Measurements from ENCODE around the gene UACA.
"Not testable (repeated sequence)": the region's sequence is repeated elsewhere in the genome, so short reads cannot be mapped to it uniquely, and the experiment has no call there.

Gene UACA

DNA sequence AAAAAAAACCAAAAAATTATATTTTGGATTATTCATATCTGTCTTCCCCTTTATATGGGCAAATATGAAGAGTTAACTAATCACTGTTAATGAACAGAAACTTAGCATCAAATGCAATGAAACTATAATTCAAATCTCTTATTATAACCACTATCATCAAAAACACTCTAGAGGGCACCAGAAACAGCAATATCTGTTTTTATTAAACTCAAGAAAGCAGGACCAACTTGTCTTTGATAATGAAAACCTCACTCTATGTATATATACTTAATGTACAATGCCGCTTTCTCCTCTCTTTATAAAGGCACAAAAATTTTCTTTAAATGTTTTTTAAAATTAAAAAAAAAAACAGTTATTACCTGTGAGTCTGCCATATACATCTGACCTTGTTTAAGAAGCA, 92.7 kb downstream of the UACA start:
- H3K9me3 ChIP-seq, result no peaks in the 10 kb centered on the region
- H3K27me3 ChIP-seq (ENCODE audit: low read depth), result no peaks in the 10 kb centered on the region
- peaks cover 19% of the 10 kb centered on the region for H3K4me1 ChIP-seq
- peaks cover 29% of the 10 kb centered on the region for H3K36me3 ChIP-seq (replicated peaks)
- no peak overlapping the region for H3K4me3 ChIP-seq
- no peak for DNase-seq (ENCODE audit: low spot score in 2 of 2)
- in situ Hi-C loops (cut with MboI; ENCODE audit: low sequenced_read_pairs), result loop anchor here (10.0 kb wide), 1 partner anchor 54 kb away; no protein-coding TSS in a partner anchor

DNA sequence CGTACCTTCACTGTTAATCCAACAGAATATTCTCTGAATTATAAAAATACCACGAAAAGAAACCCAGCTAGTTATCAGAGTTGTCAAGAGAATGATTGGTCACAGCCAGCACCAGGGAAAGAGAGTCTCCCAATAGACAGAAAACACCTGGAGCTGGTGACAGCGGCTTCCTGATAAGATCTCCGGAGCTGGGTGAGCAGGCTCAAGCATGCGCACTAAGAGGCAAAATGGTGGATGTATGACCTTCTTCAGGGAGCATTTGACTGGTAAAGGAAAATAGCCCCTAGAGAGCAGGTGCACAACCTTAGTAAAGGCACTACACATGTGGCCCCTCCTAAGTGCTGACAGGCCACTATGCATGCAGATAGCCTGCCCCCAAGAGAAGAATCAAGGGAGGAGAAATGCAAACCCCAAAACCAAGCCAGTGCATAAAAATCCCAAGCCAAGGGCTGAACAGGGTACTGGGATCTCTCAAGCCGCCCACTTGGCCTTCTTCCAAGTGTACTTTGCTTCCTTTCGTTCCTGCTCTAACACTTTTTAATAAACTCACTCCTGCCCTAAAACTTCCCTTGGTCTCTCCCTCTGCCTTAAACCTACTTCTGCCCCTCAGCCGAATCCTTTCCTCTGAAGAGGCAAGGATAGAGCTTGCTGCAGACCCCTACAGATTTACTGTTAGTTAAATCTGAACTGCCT, 93.2 kb downstream of the UACA start:
- H3K36me3 ChIP-seq (replicated peaks), result peaks cover 25% of the 10 kb centered on the region
- no peaks in the 10 kb centered on the region for H3K27me3 ChIP-seq (ENCODE audit: low read depth)
- no peak overlapping the region for H3K4me3 ChIP-seq
- H3K9me3 ChIP-seq, result no peaks in the 10 kb centered on the region
- in situ Hi-C loops (cut with MboI; ENCODE audit: low sequenced_read_pairs), result loop anchor here (10.0 kb wide), 1 partner anchor 55 kb away; no protein-coding TSS in a partner anchor
- peaks cover 19% of the 10 kb centered on the region for H3K4me1 ChIP-seq
- no peak for DNase-seq (ENCODE audit: low spot score in 2 of 2)

DNA sequence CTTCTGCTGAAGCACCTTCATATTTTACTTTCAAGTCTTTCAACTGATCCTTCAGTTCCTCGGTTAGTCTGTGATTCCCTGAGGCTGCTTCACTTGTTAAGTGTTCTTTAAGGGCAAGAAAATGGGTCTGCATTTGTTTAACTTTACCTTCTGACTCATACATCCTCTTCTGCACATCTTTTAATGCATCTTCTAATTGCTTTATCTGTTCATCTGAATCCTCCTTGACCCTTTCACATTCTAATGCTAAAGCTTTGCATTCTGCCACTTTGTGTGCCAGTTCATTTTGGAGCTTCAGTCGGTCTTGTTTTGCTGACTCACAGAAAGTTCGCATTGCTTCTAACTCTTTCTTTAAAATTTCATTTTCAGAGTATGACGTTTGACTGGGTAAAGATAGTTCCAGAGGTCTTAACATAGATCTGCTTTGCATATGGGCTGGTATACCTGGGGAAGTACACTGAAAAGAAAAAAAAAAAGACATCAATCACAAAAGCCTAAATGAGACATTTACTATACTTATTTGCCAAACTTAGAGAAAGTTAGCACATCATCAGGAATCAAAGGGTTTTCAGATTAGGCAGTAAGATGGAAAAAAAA, 94.3 kb downstream of the UACA start:
- DNase-seq (ENCODE audit: low spot score in 2 of 2), result no peak
- H3K36me3 ChIP-seq (replicated peaks), result peaks cover 29% of the 10 kb centered on the region
- no peak overlapping the region for H3K4me3 ChIP-seq
- H3K27me3 ChIP-seq (ENCODE audit: low read depth), result no peaks in the 10 kb centered on the region
- H3K4me1 ChIP-seq, result peaks cover 19% of the 10 kb centered on the region
- H3K9me3 ChIP-seq, result no peaks in the 10 kb centered on the region
- in situ Hi-C loops (cut with MboI; ENCODE audit: low sequenced_read_pairs), result no loop called here

DNA sequence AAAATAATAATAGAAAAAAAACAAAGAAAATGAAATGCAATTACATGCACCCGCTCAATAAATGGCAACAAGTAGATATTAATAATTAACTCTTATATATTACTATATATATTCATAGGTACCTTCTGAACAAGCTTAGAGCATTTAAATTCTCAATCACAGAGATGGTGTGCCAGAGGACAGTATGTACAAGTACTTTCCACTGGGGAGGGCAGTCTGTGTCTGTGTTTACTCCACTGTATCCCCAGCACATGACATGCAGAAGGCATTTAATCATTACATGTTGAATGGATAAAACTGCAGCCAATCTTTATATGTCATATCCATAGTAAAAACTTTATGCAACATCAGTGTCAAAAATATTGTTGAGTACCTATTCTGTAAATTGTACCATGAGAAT, 97.8 kb downstream of the UACA start:
- Histone ChIP-seq H3K9me3 (no peaks in the 10 kb centered on the region), H3K4me3 (no peak overlapping the region), H3K36me3 (replicated peaks) (peaks cover 39% of the 10 kb centered on the region), H3K27me3 (ENCODE audit: low read depth) (no peaks in the 10 kb centered on the region), H3K4me1 (no peaks in the 10 kb centered on the region; the same call in 1 of the 2 replicates)
- DNase-seq (ENCODE audit: low spot score in 2 of 2), result no peak
- in situ Hi-C loops (cut with MboI; ENCODE audit: low sequenced_read_pairs), result no loop called here

DNA sequence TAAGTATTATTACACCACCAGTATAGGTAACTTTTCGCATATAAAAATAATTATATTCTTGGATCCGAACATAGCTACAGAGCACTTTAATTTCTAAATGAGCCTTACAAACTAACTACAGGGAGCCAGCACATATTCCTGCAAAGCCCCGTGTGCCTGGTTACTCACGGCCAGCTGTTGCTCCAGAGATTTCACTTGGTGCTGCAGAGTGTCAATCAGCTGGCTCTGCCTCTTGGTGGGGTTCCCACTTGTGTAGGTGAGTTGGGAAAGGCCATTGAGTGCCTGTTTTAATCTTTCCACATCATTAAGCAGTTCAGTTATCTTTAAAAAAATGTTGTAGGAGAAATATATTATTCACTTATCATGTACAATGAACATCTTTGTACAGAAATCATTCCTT, 98.9 kb downstream of the UACA start:
- Histone ChIP-seq H3K4me1 (no peaks in the 10 kb centered on the region; the same call in 1 of the 2 replicates), H3K9me3 (no peaks in the 10 kb centered on the region), H3K4me3 (no peak overlapping the region), H3K36me3 (replicated peaks) (peaks cover 48% of the 10 kb centered on the region), H3K27me3 (ENCODE audit: low read depth) (no peaks in the 10 kb centered on the region)
- no peak for DNase-seq (ENCODE audit: low spot score in 2 of 2)
- in situ Hi-C loops (cut with MboI; ENCODE audit: low sequenced_read_pairs), result no loop called here

DNA sequence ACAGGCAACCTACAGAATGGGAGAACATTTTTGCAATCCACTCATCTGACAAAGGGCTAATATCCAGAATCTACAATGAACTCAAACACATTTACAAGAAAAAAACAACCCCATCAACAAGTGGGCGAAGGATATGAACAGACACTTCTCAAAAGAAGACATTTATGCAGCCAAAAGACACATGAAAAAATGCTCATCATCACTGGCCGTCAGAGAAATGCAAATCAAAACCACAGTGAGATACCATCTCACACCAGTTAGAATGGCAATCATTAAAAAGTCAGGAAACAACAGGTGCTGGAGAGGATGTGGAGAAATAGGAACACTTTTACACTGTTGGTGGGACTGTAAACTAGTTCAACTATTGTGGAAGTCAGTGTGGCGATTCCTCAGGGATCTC, 100.3 kb downstream of the UACA start:
- H3K4me1 ChIP-seq; H3K9me3 ChIP-seq; H3K27me3 ChIP-seq (ENCODE audit: low read depth); H3K4me3 ChIP-seq; in situ Hi-C loops (cut with MboI; ENCODE audit: low sequenced_read_pairs); DNase-seq (ENCODE audit: low spot score in 2 of 2): not testable (repeated sequence)
- H3K36me3 ChIP-seq (replicated peaks), result peaks cover 44% of the 10 kb centered on the region

DNA sequence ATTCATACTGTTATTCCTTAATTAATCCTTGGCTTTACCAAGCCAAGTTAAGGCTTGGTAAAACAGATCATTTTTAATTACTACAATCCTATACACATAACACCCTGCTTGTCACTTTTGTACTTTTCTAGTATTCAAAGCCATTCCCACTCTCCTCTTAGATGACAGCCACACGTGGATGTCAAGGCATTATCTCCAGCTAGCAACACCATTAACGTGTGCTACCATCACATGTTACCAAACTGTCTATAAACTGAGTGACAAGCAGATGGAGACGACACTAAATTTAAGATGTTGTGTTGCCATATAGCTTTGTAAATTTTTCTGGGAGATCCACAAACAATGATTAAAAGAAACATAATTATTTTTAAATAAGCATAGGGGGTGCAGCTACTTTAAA, 103.7 kb downstream of the UACA start:
- no peak for DNase-seq (ENCODE audit: low spot score in 2 of 2)
- no peaks in the 10 kb centered on the region for H3K9me3 ChIP-seq
- in situ Hi-C loops (cut with MboI; ENCODE audit: low sequenced_read_pairs), result no loop called here

DNA sequence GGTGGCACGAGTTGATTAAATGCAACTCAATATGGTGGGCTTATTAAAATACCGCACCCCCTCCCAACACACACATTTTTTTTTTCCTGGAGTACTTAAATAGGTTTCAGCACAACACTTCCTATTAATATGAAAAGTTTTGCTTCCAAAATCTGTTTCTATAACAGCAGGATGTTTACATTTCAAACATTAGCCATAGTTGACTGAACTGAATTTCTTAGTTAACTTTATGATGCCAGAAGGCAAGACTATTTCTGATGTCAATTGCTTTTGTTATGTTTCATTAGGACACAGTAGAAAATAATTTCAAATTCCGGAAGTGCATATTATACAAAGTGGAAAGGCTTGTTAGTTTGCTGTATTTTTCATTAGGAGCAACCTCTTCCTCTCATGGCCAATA, 104.7 kb downstream of the UACA start:
- Histone ChIP-seq H3K27me3 (ENCODE audit: low read depth) (no peaks in the 10 kb centered on the region), H3K4me1 (no peaks in the 10 kb centered on the region; the same call in 1 of the 2 replicates), H3K36me3 (replicated peaks) (peaks cover 45% of the 10 kb centered on the region), H3K4me3 (no peak overlapping the region), H3K9me3 (no peaks in the 10 kb centered on the region)
- no peak for DNase-seq (ENCODE audit: low spot score in 2 of 2)
- in situ Hi-C loops (cut with MboI; ENCODE audit: low sequenced_read_pairs), result no loop called here

More for the DNA sequence above, 103.7 kb downstream of the UACA start:
- Histone ChIP-seq H3K27me3 (ENCODE audit: low read depth) (no peaks in the 10 kb centered on the region), H3K4me3 (no peak overlapping the region), H3K4me1 (no peaks in the 10 kb centered on the region; the same call in 1 of the 2 replicates), H3K36me3 (replicated peaks) (peaks cover 53% of the 10 kb centered on the region)

DNA sequence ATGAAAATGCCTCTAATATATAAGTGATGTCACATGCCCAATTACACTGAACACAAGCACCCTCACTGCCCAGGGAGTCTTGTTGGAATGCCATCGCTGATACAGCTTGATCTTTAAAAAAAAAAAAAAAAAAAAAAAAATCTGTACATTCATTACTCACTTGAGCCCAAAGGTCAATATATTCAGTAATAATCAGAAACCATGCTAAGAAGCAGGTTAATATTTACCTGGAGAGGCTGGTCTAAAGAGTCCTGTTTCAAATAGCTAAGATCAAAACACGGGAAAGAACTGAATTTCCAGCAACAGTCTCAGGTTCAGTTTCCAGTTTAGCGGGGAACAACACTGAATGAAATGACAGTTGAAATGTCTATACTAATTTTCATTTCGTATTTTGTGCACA, 109.9 kb downstream of the UACA start:
- H3K36me3 ChIP-seq (replicated peaks), result peaks cover 23% of the 10 kb centered on the region
- no peak overlapping the region for H3K4me3 ChIP-seq
- no peak for DNase-seq (ENCODE audit: low spot score in 2 of 2)
- H3K27me3 ChIP-seq (ENCODE audit: low read depth), result no peaks in the 10 kb centered on the region; the same call in 1 of the 2 replicates
- H3K4me1 ChIP-seq, result peaks cover 17% of the 10 kb centered on the region
- in situ Hi-C loops (cut with MboI; ENCODE audit: low sequenced_read_pairs), result no loop called here
- no peaks in the 10 kb centered on the region for H3K9me3 ChIP-seq

DNA sequence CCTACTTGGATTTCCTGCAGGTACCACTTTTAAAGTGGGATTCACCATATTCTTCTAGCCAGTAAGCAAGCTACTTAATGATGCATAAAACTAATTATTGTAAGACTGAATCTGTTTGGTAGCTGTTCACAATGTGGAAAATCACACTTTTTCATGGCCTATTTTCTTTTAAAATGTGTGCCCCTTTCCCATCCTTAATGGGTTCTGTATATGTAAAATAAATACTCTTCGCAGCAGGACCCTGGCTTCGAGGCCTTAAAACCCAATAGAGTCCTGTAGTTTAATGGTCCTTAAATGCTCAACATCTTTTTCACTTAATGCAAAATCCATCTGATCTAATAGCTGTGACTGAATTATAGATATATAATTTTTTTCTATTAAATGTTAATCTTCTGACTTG, 111.0 kb downstream of the UACA start:
- DNase-seq (ENCODE audit: low spot score in 2 of 2), result no peak
- no peaks in the 10 kb centered on the region; the same call in 1 of the 2 replicates for H3K27me3 ChIP-seq (ENCODE audit: low read depth)
- H3K4me1 ChIP-seq, result peaks cover 17% of the 10 kb centered on the region
- peaks cover 18% of the 10 kb centered on the region for H3K36me3 ChIP-seq (replicated peaks)
- H3K9me3 ChIP-seq, result no peaks in the 10 kb centered on the region
- in situ Hi-C loops (cut with MboI; ENCODE audit: low sequenced_read_pairs), result no loop called here
- no peak overlapping the region for H3K4me3 ChIP-seq

DNA sequence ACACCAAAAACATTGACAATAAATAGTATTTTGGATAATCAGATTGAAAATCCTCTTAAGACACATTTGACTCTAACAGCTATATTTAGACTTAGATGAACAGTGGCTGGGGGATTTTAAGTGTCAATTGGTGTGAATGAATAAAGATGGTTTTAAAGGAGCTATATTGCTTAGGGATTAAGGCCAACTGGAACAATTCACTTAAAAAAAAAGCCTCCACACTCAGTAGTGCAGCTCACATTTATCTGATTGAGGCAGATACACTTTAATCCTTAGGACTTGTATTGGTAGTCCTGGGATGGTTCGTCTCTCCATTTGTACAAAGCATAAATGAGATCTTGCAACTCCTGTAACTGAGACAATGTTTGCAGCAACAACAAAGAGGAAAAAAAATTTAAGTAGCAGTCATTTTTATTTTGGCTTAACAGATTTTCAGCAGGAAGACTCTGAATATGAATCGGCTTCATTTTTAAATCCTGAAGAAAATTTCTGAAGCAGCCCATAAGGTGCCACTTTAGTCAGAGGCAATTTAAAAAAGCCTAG, 112.0 kb downstream of the UACA start:
- Histone ChIP-seq H3K27me3 (ENCODE audit: low read depth) (no peaks in the 10 kb centered on the region; the same call in 1 of the 2 replicates), H3K4me3 (no peak overlapping the region), H3K9me3 (no peaks in the 10 kb centered on the region), H3K4me1 (peaks cover 17% of the 10 kb centered on the region), H3K36me3 (replicated peaks) (peaks cover 9% of the 10 kb centered on the region)
- DNase-seq (ENCODE audit: low spot score in 2 of 2), result peak in 1 of 2 experiments; percentile 76
- in situ Hi-C loops (cut with MboI; ENCODE audit: low sequenced_read_pairs), result no loop called here

DNA sequence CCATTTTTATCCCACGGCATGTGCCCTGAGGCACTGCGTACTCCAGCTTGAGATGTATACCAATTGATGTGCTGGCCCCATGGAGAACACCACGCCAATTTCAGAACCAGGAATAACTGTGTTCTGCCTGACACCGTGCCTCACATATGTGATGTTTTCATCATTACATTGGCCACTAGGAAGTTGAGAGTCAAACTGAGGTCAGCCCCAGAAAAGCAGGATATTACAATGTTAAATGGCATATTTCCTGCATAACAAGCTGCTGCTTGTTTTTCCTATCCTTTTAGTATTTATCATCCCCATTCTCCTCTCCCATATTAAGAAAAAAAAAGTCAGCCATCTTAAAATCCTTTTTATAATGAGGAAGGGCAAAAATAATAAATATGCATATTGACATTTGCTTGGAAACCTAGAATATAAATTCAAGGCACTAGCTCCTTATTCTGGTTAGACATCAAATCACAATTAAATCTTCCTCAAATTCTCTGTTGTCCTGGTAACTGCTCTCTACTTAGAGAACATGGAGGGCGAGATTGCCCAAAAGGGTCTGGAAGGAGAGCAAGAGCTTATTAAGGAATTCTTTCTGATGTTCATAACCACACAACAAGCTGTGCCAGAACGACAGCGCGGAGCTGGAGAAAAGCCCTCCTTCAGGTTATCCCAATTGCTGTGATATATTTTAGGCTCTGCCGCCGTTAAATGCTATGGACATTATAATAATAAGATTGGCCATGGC, 112.6 kb downstream of the UACA start:
- DNase-seq (ENCODE audit: low spot score in 2 of 2), result no peak
- Histone ChIP-seq H3K9me3 (no peaks in the 10 kb centered on the region), H3K4me1 (peaks cover 17% of the 10 kb centered on the region), H3K36me3 (replicated peaks) (peaks cover 8% of the 10 kb centered on the region), H3K4me3 (no peak overlapping the region), H3K27me3 (ENCODE audit: low read depth) (no peaks in the 10 kb centered on the region; the same call in 1 of the 2 replicates)
- in situ Hi-C loops (cut with MboI; ENCODE audit: low sequenced_read_pairs), result no loop called here

DNA sequence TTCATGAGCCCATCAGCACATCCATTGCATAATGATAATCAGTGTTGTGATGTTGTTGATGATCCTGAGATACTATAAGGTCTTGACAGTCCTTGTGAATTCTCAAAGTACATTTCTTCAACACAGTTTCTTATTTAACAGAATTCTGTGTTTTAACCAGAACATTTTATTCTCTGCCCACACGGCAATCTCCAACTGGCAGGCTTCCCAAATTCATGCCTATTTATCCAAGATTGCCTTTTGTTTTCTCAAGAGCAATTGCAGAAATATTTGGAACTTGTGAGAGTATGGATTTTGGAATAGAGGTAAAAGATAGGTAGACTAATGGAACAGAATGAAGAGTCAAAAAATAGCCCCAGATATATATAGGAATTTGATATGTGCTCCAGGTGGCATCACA, 116.0 kb downstream of the UACA start:
- no peaks in the 10 kb centered on the region; the same call in 1 of the 2 replicates for H3K27me3 ChIP-seq (ENCODE audit: low read depth)
- H3K9me3 ChIP-seq, result no peaks in the 10 kb centered on the region
- H3K4me3 ChIP-seq, result no peak overlapping the region
- H3K4me1 ChIP-seq, result peaks cover 17% of the 10 kb centered on the region
- DNase-seq (ENCODE audit: low spot score in 2 of 2), result no peak
- in situ Hi-C loops (cut with MboI; ENCODE audit: low sequenced_read_pairs), result no loop called here
- H3K36me3 ChIP-seq (replicated peaks), result no peaks in the 10 kb centered on the region

DNA sequence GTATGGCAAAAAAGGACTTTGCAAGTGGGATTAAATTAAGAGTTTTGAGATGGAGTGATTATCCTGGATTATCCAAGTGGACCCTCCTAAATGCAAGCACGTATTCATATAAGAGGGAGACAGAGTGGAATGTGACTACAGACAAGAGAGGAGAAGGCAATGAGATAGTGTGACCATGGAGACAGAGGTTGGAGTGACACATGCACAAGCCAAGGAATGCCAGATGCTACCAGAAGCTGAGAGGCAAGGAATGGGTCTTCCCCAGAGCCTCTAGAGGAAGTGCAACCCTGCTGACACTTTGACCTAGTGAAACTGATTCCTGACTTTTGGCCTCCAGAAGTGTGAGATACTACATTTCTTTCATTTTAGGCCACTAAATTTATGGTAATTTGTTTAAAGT, 117.2 kb downstream of the UACA start:
- H3K36me3 ChIP-seq (replicated peaks), result no peaks in the 10 kb centered on the region
- no peak for DNase-seq (ENCODE audit: low spot score in 2 of 2)
- no peak overlapping the region for H3K4me3 ChIP-seq
- in situ Hi-C loops (cut with MboI; ENCODE audit: low sequenced_read_pairs), result no loop called here
- no peaks in the 10 kb centered on the region; the same call in 1 of the 2 replicates for H3K27me3 ChIP-seq (ENCODE audit: low read depth)
- H3K9me3 ChIP-seq, result no peaks in the 10 kb centered on the region
- H3K4me1 ChIP-seq, result peaks cover 5% of the 10 kb centered on the region
